ENCODE measurements around the gene RHOU.

DNA sequence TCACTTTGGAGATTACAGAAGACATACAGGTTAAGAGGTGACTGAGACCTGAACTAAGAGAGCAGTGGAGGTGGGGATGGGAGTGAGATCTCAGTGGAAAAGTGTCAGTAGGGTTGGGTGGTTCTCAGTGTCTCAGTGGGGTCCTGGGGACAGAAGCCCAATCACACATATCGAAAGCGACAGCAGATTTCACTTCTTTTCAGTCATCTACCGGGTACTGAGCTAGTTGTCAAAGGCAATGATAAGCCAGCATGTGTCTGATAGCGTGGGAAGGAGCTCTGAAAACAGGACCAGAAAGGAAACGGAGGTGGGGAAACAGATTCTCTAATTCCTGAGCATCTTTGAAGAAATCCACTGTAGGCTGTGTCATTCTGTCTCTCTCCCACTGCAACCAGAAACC is 59.5 kb downstream of the RHOU start:
- TF ChIP-seq POLR2AphosphoS5 (IDR thresholded peaks at IDR 0.05; ENCODE audit: low read depth, low read length) (no peak), POLR2A (IDR thresholded peaks at IDR 0.05; ENCODE audit: low read depth, low read length) (no peak)

All from GM12892 (cell line).